HepG2 (cell line): Measurements from ENCODE around the gene EMP2. TPM values are rescaled to one million over a fixed set of nuclear protein-coding genes. Genes with fewer than 3 reads are reported as not detected.

Experiments
- ARNT ChIP-seq: fragments of 450-650 bp; IDR thresholded peaks from 2 replicates; pipeline ENCODE4 v1.6.1; 2017
- HNF4A ChIP-seq: sonication (generic); formaldehyde crosslinking; IDR thresholded peaks from 2 replicates; pipeline ENCODE4 v1.4.0; 2020; ENCODE audit warnings: missing genetic modification reagents
- MED1 ChIP-seq: sonication (generic); formaldehyde crosslinking; IDR thresholded peaks from 2 replicates; pipeline ENCODE4 v1.4.0; 2020; ENCODE audit warnings: missing genetic modification reagents
- MED13 ChIP-seq: sonication (generic); formaldehyde crosslinking; IDR thresholded peaks from 2 replicates; pipeline ENCODE4 v1.5.0; 2020; ENCODE audit warnings: missing genetic modification reagents
- MLXIP ChIP-seq: sonication (generic); formaldehyde crosslinking; IDR thresholded peaks from 2 replicates; pipeline ENCODE4 v1.9.0; 2021; ENCODE audit warnings: missing genetic modification reagents, borderline replicate concordance
- MTA3 ChIP-seq: sonication (generic); formaldehyde crosslinking; IDR thresholded peaks from 2 replicates; pipeline ENCODE4 v1.4.0; 2020; ENCODE audit warnings: missing genetic modification reagents
- PATZ1 ChIP-seq: sonication (generic); formaldehyde crosslinking; IDR thresholded peaks from 2 replicates; pipeline ENCODE4 v1.4.0; 2020; ENCODE audit warnings: missing genetic modification reagents
- RARA ChIP-seq: IDR thresholded peaks from 2 replicates; pipeline ENCODE4 v1.6.1; 2016; ENCODE audit warnings: missing genetic modification reagents, missing compliant biosample characterization
- ZMYM3 ChIP-seq: sonication (generic); formaldehyde crosslinking; IDR thresholded peaks from 2 replicates; pipeline ENCODE4 v1.5.1; 2020; ENCODE audit warnings: mild to moderate bottlenecking, missing genetic modification reagents
- ZNF331 ChIP-seq: sonication (generic); formaldehyde crosslinking; IDR thresholded peaks from 2 replicates; pipeline ENCODE4 v1.4.0; 2020; ENCODE audit warnings: missing genetic modification reagents
- ZNF34 ChIP-seq: sonication (generic); formaldehyde crosslinking; IDR thresholded peaks from 2 replicates; pipeline ENCODE4 v1.4.0; 2020; ENCODE audit warnings: mild to moderate bottlenecking, missing genetic modification reagents, borderline replicate concordance
- ZNF501 ChIP-seq: sonication (generic); formaldehyde crosslinking; IDR thresholded peaks from 2 replicates; pipeline ENCODE4 v1.5.1; 2020; ENCODE audit warnings: mild to moderate bottlenecking, moderate library complexity, missing genetic modification reagents
- ZNF598 ChIP-seq: sonication (generic); formaldehyde crosslinking; IDR thresholded peaks from 2 replicates; pipeline ENCODE4 v1.5.1; 2020; ENCODE audit warnings: mild to moderate bottlenecking, missing genetic modification reagents, borderline replicate concordance
- ZNF616 ChIP-seq: sonication (generic); formaldehyde crosslinking; IDR thresholded peaks from 2 replicates; pipeline ENCODE4 v1.5.0; 2020; ENCODE audit warnings: low read depth, mild to moderate bottlenecking, missing genetic modification reagents
- ZNF674 ChIP-seq: sonication (generic); formaldehyde crosslinking; IDR thresholded peaks from 2 replicates; pipeline ENCODE4 v1.5.0; 2020; ENCODE audit warnings: low read depth, mild to moderate bottlenecking, missing genetic modification reagents
- ZNF687 ChIP-seq: sonication (generic); formaldehyde crosslinking; IDR thresholded peaks from 2 replicates; pipeline ENCODE4 v1.5.1; 2020; ENCODE audit warnings: mild to moderate bottlenecking, missing genetic modification reagents, moderate library complexity
- ZNF691 ChIP-seq: sonication (generic); formaldehyde crosslinking; IDR thresholded peaks from 2 replicates; pipeline ENCODE4 v1.4.0; 2020; ENCODE audit warnings: missing genetic modification reagents, low read depth, mild to moderate bottlenecking, borderline replicate concordance
- polyA plus RNA-seq, 8 experiments: library from polyadenylated mRNA; depleted of rRNA in 3 of 8; stranded (reverse) in 7 of 8; unstranded in 1 of 8; fragments of >200 nt; fragmentation: Illumina TruSeq in 4 of 8; extraction: Trizol in 4 of 8; gene quantifications; 2 replicates each; pipeline versions ENCODE4 v1.2.1 to v1.2.3, GENCODE V29; 2011 to 2016; ENCODE audit warnings: low read depth in 4 of 8, missing spikeins in 1 of 8, mixed read lengths in 1 of 8; ENCODE audit not compliant: insufficient read depth in 1 of 8
- total RNA-seq, 5 experiments: library from RNA; depleted of rRNA; stranded (reverse); fragments of >200 nt; fragmentation: Illumina TruSeq; extraction: Trizol; gene quantifications; 2 replicates each; pipeline ENCODE4 v1.2.3, GENCODE V29; 2016; ENCODE audit warnings: low read depth in 1 of 5
- TF ChIP-seq, protein P1 (sequence below): sonication (generic); formaldehyde crosslinking; IDR thresholded peaks from 2 replicates; pipeline ENCODE4 v1.5.1; 2020; ENCODE audit warnings: mild to moderate bottlenecking, moderate library complexity, missing genetic modification reagents

Gene EMP2
- total and polyA plus RNA-seq, 2 of the 13 experiments (the other 11 are each of a cell fraction or from before 2014, with no cell fraction given), result 24.6 to 91.2 TPM

DNA sequence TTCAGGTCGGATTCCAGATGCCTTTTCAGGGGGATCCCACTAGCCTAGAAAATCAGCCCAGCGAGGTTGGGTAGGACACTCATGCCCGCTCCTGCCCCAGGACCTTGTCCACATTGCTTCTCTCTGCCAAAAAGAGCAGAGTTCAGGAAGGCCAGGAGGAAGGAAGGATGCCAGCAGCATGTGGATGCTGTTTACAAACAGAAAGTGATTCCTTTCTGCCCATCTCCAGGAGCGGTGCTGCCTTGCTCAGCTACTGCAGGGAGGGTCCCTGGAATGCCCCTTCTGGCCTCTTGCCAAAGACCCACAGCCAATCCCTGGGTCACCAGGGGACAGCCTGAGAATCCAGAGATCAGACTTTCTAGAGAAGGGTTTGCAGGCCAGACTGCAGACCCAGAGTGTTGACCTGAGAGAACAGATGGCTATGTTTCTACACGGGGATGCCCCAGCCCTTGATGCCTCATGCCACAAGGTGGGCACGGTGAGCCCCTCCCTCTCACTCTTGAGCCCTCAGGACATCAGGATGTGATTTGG is 32.3 kb upstream of the EMP2 start (continued):
- TF ChIP-seq ZNF687 (peak; percentile 82), ARNT (no peak), ZMYM3 (CRISPR knock-in tag) (peak; percentile 78), MED1 (peak; percentile 63), ZNF501 (CRISPR knock-in tag) (peak; percentile 72), ZNF34 (CRISPR knock-in tag) (no peak), ZNF691 (CRISPR knock-in tag) (peak; percentile 54; the same call in 1 of the 2 replicates), RARA (peak; percentile 46; the same call in 1 of the 2 replicates), ZNF331 (CRISPR knock-in tag) (0 out of 2 replicates have a peak, but pooled peaks have one; percentile 24), MLXIP (no peak), MED13 (CRISPR knock-in tag) (no peak), MTA3 (no peak), ZNF616 (CRISPR knock-in tag) (no peak), PATZ1 (CRISPR knock-in tag) (0 out of 2 replicates have a peak, but pooled peaks have one; percentile 34), ZNF598 (CRISPR knock-in tag) (no peak), ZNF674 (0 out of 2 replicates have a peak, but pooled peaks have one; percentile 15), HNF4A (peak; percentile 50; the same call in 1 of the 2 replicates)
- TF ChIP-seq, protein P1, sequence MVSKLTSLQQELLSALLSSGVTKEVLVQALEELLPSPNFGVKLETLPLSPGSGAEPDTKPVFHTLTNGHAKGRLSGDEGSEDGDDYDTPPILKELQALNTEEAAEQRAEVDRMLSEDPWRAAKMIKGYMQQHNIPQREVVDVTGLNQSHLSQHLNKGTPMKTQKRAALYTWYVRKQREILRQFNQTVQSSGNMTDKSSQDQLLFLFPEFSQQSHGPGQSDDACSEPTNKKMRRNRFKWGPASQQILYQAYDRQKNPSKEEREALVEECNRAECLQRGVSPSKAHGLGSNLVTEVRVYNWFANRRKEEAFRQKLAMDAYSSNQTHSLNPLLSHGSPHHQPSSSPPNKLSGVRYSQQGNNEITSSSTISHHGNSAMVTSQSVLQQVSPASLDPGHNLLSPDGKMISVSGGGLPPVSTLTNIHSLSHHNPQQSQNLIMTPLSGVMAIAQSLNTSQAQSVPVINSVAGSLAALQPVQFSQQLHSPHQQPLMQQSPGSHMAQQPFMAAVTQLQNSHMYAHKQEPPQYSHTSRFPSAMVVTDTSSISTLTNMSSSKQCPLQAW (CRISPR knock-in tag), result peak; percentile 63; the same call in 1 of the 2 replicates
